HEK293 (cell line): Measurements from ENCODE around the gene SKAP1.
A peak's percentile ranks its signal among the peaks of the same experiment; 100 is the strongest.

Experiments used
- AEBP2 ChIP-seq: fragments of 450-650 bp; formaldehyde crosslinking; IDR thresholded peaks from 2 replicates; pipeline ENCODE4 v1.5.1; 2016; ENCODE audit warnings: missing biosample characterization, missing genetic modification characterization, borderline replicate concordance
- EGR2 ChIP-seq: fragments of 450-650 bp; formaldehyde crosslinking; IDR thresholded peaks from 2 replicates; pipeline ENCODE4 v1.5.1; 2016; ENCODE audit warnings: low read depth, missing biosample characterization, missing genetic modification characterization
- KLF17 ChIP-seq: fragments of 450-650 bp; formaldehyde crosslinking; IDR thresholded peaks from 2 replicates; pipeline ENCODE4 v1.5.1; 2016; ENCODE audit warnings: missing biosample characterization, missing genetic modification characterization
- KLF7 ChIP-seq: fragments of 450-650 bp; formaldehyde crosslinking; IDR thresholded peaks from 2 replicates; pipeline ENCODE4 v1.5.1; 2016; ENCODE audit warnings: missing biosample characterization, missing genetic modification characterization, borderline replicate concordance
- MYNN ChIP-seq: fragments of 450-650 bp; formaldehyde crosslinking; IDR thresholded peaks from 2 replicates; pipeline ENCODE4 v1.5.1; 2016; ENCODE audit warnings: missing biosample characterization, missing genetic modification characterization, borderline replicate concordance
- MZF1 ChIP-seq: fragments of 450-650 bp; formaldehyde crosslinking; IDR thresholded peaks from 2 replicates; pipeline ENCODE4 v1.5.1; 2017; ENCODE audit warnings: missing biosample characterization, missing genetic modification characterization, borderline replicate concordance
- PRDM4 ChIP-seq: fragments of 450-650 bp; formaldehyde crosslinking; IDR thresholded peaks from 2 replicates; pipeline ENCODE4 v1.5.1; 2017; ENCODE audit warnings: missing biosample characterization, missing genetic modification characterization
- REPIN1 ChIP-seq: fragments of 450-650 bp; formaldehyde crosslinking; IDR thresholded peaks from 2 replicates; pipeline ENCODE4 v1.5.1; 2017; ENCODE audit warnings: missing biosample characterization, missing genetic modification characterization, low read depth
- SETDB1 ChIP-seq: IDR thresholded peaks from one replicate; pipeline ENCODE4 v1.6.1; 2017; ENCODE audit warnings: mild to moderate bottlenecking, low read length, moderate library complexity, mixed read lengths; ENCODE audit not compliant: insufficient read length
- SP2 ChIP-seq: fragments of 450-650 bp; formaldehyde crosslinking; IDR thresholded peaks from 2 replicates; pipeline ENCODE4 v1.5.1; 2016; ENCODE audit warnings: missing biosample characterization, missing genetic modification characterization
- ZBTB11 ChIP-seq: fragments of 450-650 bp; formaldehyde crosslinking; conservative IDR thresholded peaks from 2 replicates; pipeline ENCODE4 v1.5.1; 2016; ENCODE audit warnings: low read depth, missing biosample characterization, missing genetic modification characterization
- ZFP3 ChIP-seq: fragments of 450-650 bp; formaldehyde crosslinking; IDR thresholded peaks from 2 replicates; pipeline ENCODE4 v1.5.1; 2016; ENCODE audit warnings: low read depth, missing biosample characterization, missing genetic modification characterization
- ZFP69B ChIP-seq: fragments of 450-650 bp; formaldehyde crosslinking; IDR thresholded peaks from 2 replicates; pipeline ENCODE4 v1.5.1; 2016; ENCODE audit warnings: missing biosample characterization, missing genetic modification characterization
- ZNF138 ChIP-seq: fragments of 450-650 bp; formaldehyde crosslinking; IDR thresholded peaks from 2 replicates; pipeline ENCODE4 v1.5.1; 2016; ENCODE audit warnings: missing biosample characterization, missing genetic modification characterization, borderline replicate concordance
- ZNF157 ChIP-seq: fragments of 450-650 bp; formaldehyde crosslinking; IDR thresholded peaks from 2 replicates; pipeline ENCODE4 v1.5.1; 2016; ENCODE audit warnings: missing biosample characterization, missing genetic modification characterization
- ZNF174 ChIP-seq: fragments of 450-650 bp; formaldehyde crosslinking; IDR thresholded peaks from 2 replicates; pipeline ENCODE4 v1.5.0; 2017; ENCODE audit warnings: missing biosample characterization, mild to moderate bottlenecking, missing genetic modification characterization
- ZNF175 ChIP-seq: fragments of 450-650 bp; formaldehyde crosslinking; IDR thresholded peaks from 2 replicates; pipeline ENCODE4 v1.5.1; 2016; ENCODE audit warnings: missing biosample characterization, missing genetic modification characterization
- ZNF292 ChIP-seq: fragments of 450-650 bp; formaldehyde crosslinking; IDR thresholded peaks from 2 replicates; pipeline ENCODE4 v1.5.1; 2016; ENCODE audit warnings: low read depth, missing biosample characterization, missing genetic modification characterization, borderline replicate concordance
- ZNF335 ChIP-seq: fragments of 450-650 bp; formaldehyde crosslinking; conservative IDR thresholded peaks from 2 replicates; pipeline ENCODE4 v1.5.1; 2016; ENCODE audit warnings: missing biosample characterization, missing genetic modification characterization
- ZNF366 ChIP-seq: fragments of 450-650 bp; formaldehyde crosslinking; conservative IDR thresholded peaks from 2 replicates; pipeline ENCODE4 v1.5.1; 2016; ENCODE audit warnings: missing biosample characterization, missing genetic modification characterization
- ZNF394 ChIP-seq: fragments of 450-650 bp; formaldehyde crosslinking; IDR thresholded peaks from 2 replicates; pipeline ENCODE4 v1.5.1; 2016; ENCODE audit warnings: missing biosample characterization, missing genetic modification characterization, mild to moderate bottlenecking, moderate library complexity, borderline replicate concordance
- ZNF426 ChIP-seq: fragments of 450-650 bp; formaldehyde crosslinking; IDR thresholded peaks from 2 replicates; pipeline ENCODE4 v1.5.1; 2017; ENCODE audit warnings: missing biosample characterization, missing genetic modification characterization, mild to moderate bottlenecking, inconsistent platforms, moderate library complexity
- ZNF501 ChIP-seq: fragments of 450-650 bp; formaldehyde crosslinking; IDR thresholded peaks from 2 replicates; pipeline ENCODE4 v1.5.1; 2016; ENCODE audit warnings: missing biosample characterization, missing genetic modification characterization
- ZNF555 ChIP-seq: fragments of 450-650 bp; formaldehyde crosslinking; conservative IDR thresholded peaks from 2 replicates; pipeline ENCODE4 v1.5.1; 2017; ENCODE audit warnings: missing biosample characterization, mild to moderate bottlenecking, missing genetic modification characterization, inconsistent platforms
- ZNF558 ChIP-seq: fragments of 450-650 bp; formaldehyde crosslinking; IDR thresholded peaks from 2 replicates; pipeline ENCODE4 v1.5.1; 2016; ENCODE audit warnings: missing biosample characterization, missing genetic modification characterization
- ZNF560 ChIP-seq: fragments of 450-650 bp; formaldehyde crosslinking; IDR thresholded peaks from 2 replicates; pipeline ENCODE4 v1.5.1; 2017; ENCODE audit warnings: missing biosample characterization, missing genetic modification characterization, borderline replicate concordance
- ZNF585B ChIP-seq: fragments of 450-650 bp; formaldehyde crosslinking; IDR thresholded peaks from 2 replicates; pipeline ENCODE4 v1.5.1; 2016; ENCODE audit warnings: missing biosample characterization, missing genetic modification characterization
- ZNF600 ChIP-seq: fragments of 450-650 bp; formaldehyde crosslinking; IDR thresholded peaks from 2 replicates; pipeline ENCODE4 v1.5.1; 2016; ENCODE audit warnings: missing biosample characterization, missing genetic modification characterization
- ZNF747 ChIP-seq: fragments of 450-650 bp; formaldehyde crosslinking; IDR thresholded peaks from 2 replicates; pipeline ENCODE4 v1.5.1; 2016; ENCODE audit warnings: missing biosample characterization, missing genetic modification characterization
- ZNF777 ChIP-seq: fragments of 450-650 bp; formaldehyde crosslinking; IDR thresholded peaks from 2 replicates; pipeline ENCODE4 v1.5.1; 2017; ENCODE audit warnings: missing biosample characterization, missing genetic modification characterization, borderline replicate concordance
- ZSCAN4 ChIP-seq: fragments of 450-650 bp; formaldehyde crosslinking; IDR thresholded peaks from 2 replicates; pipeline ENCODE4 v1.5.1; 2017; ENCODE audit warnings: missing biosample characterization, missing genetic modification characterization

The SKAP1 gene

GRCh38 chr17:48101012-48101720 is 328.8 kb downstream of the SKAP1 start, which contains the start of gene CBX1 (continued):
- TF ChIP-seq ZNF174 (tag by site-specific recombination): no peak
- no peak for TF ChIP-seq ZNF138 (tag by site-specific recombination)
- TF ChIP-seq ZNF426 (tag by site-specific recombination): no peak
- no peak for TF ChIP-seq ZNF585B (tag by site-specific recombination)
- no peak for TF ChIP-seq AEBP2
- peak; percentile 29; the same call in 1 of the 2 replicates for TF ChIP-seq REPIN1 (tag by site-specific recombination)
- TF ChIP-seq EGR2 (tag by site-specific recombination): 0 out of 2 replicates have a peak, but pooled peaks have one; percentile 11
- no peak for TF ChIP-seq ZNF747 (tag by site-specific recombination)
- peak; percentile 33 for TF ChIP-seq KLF7
- TF ChIP-seq ZNF292 (tag by site-specific recombination): no peak
- TF ChIP-seq ZNF175 (tag by site-specific recombination): no peak
- TF ChIP-seq ZNF335 (tag by site-specific recombination): peak; percentile 78
- TF ChIP-seq ZNF501: peak; percentile 93
- peak; percentile 82 for TF ChIP-seq SP2
- TF ChIP-seq ZNF157 (tag by site-specific recombination): no peak
- TF ChIP-seq ZNF555 (tag by site-specific recombination): no peak
- TF ChIP-seq ZFP69B (tag by site-specific recombination): no peak
- TF ChIP-seq ZNF777: peak; percentile 83
- no peak for TF ChIP-seq SETDB1
- TF ChIP-seq ZFP3 (tag by site-specific recombination): no peak
- TF ChIP-seq ZNF600: peak; percentile 88
- TF ChIP-seq KLF17 (tag by site-specific recombination): peak; percentile 55
- no peak for TF ChIP-seq MZF1 (tag by site-specific recombination)
- no peak for TF ChIP-seq ZNF366 (tag by site-specific recombination)
- TF ChIP-seq ZNF558 (tag by site-specific recombination): no peak
- peak; percentile 54 for TF ChIP-seq ZBTB11 (tag by site-specific recombination)
- TF ChIP-seq ZNF394 (tag by site-specific recombination): peak; percentile 83; the same call in 1 of the 2 replicates
- TF ChIP-seq ZSCAN4 (tag by site-specific recombination): no peak; the same call in 1 of the 2 replicates
- TF ChIP-seq MYNN: no peak
- TF ChIP-seq ZNF560 (tag by site-specific recombination): no peak
- TF ChIP-seq PRDM4 (tag by site-specific recombination): no peak; the same call in 1 of the 2 replicates
